GM18498 (cell line): ENCODE results near the gene ANXA6.

Experiments
- ATAC-seq: cut with Tn5 transposase; IDR thresholded peaks from one replicate; pipeline ENCODE4 v1.9.1; 2021; ENCODE audit warnings: mild to moderate bottlenecking, moderate library complexity; ENCODE audit not compliant: unreplicated experiment

ANXA6 gene

GRCh38 chr5:151106043-151106442 lies 51.5 kb downstream of the ANXA6 start:
- no peak for ATAC-seq

- ATAC-seq = no peak
Measured at GRCh38 chr5:151105561-151105960, 52.0 kb downstream of the ANXA6 start.

GRCh38 chr5:151104795-151105194 lies 52.8 kb downstream of the ANXA6 start:
- ATAC-seq = no peak

- no peak for ATAC-seq
Measured at GRCh38 chr5:151101746-151102145, 55.8 kb downstream of the ANXA6 start.

GRCh38 chr5:151101151-151101550 lies 56.4 kb downstream of the ANXA6 start:
- ATAC-seq = no peak

- no peak for ATAC-seq
Measured at GRCh38 chr5:151100681-151101080, 56.9 kb downstream of the ANXA6 start.

- ATAC-seq = no peak
Measured at GRCh38 chr5:151098768-151099121, 58.8 kb downstream of the ANXA6 start.

GRCh38 chr5:151097820-151098767 lies 59.5 kb downstream of the ANXA6 start:
- ATAC-seq = peak; percentile 55

- no peak for ATAC-seq
Measured at GRCh38 chr5:151097061-151097460, 60.5 kb downstream of the ANXA6 start.

- no peak for ATAC-seq
Measured at GRCh38 chr5:151096001-151096373, 61.6 kb downstream of the ANXA6 start.

- ATAC-seq = no peak
Measured at GRCh38 chr5:151095341-151096000, 62.1 kb downstream of the ANXA6 start.

- ATAC-seq = no peak
Measured at GRCh38 chr5:151094852-151095245, 62.7 kb downstream of the ANXA6 start.

- peak; percentile 77 for ATAC-seq
Measured at GRCh38 chr5:151094030-151094851, 63.3 kb downstream of the ANXA6 start.

- peak; percentile 4 for ATAC-seq
Measured at GRCh38 chr5:151093476-151093889, 64.1 kb downstream of the ANXA6 start.

- ATAC-seq = no peak
Measured at GRCh38 chr5:151092762-151093161, 64.8 kb downstream of the ANXA6 start.

- no peak for ATAC-seq
Measured at GRCh38 chr5:151089726-151090125, 67.9 kb downstream of the ANXA6 start.

- no peak for ATAC-seq
Measured at GRCh38 chr5:151088986-151089385, 68.6 kb downstream of the ANXA6 start.

GRCh38 chr5:151087486-151087885 lies 70.1 kb downstream of the ANXA6 start:
- no peak for ATAC-seq

GRCh38 chr5:151086905-151087360 lies 70.6 kb downstream of the ANXA6 start:
- peak; percentile 83 for ATAC-seq

- no peak for ATAC-seq
Measured at GRCh38 chr5:151086192-151086869, 71.2 kb downstream of the ANXA6 start.
